Upper lobe of left lung (tissue), 6 donors: ENCODE data around the gene MXI1. TPM values are rescaled to one million over a fixed set of nuclear protein-coding genes. Genes with fewer than 3 reads are reported as not detected.

Experiments
- ATAC-seq, 2 donors: fragments of 200-7000 bp; cut with Tn5 transposase; one replicate each; pipeline ENCODE4 v1.9.1; 2022; ENCODE audit warnings: mild to moderate bottlenecking in 2 of 2, moderate library complexity in 2 of 2; ENCODE audit not compliant: low FRiP score in 2 of 2
- DNase-seq, 2 donors: peaks; one replicate each; pipeline ENCODE4 v3.0.0-alpha.2; 2019 to 2020
- H3K27ac ChIP-seq, 4 donors: fragments of 200-600 bp; sonication (generic); one replicate each; pipeline ENCODE4 v1.5.1; 2016 to 2019
- H3K27me3 ChIP-seq, 4 donors: fragments of 200-600 bp; sonication (generic); one replicate each; pipeline ENCODE4 v1.5.1; 2017 to 2019
- H3K36me3 ChIP-seq, 4 donors: fragments of 200-600 bp; sonication (generic); one replicate each; pipeline ENCODE4 v1.5.1; 2016 to 2019
- H3K4me1 ChIP-seq, 4 donors: fragments of 200-600 bp; sonication (generic); one replicate each; pipeline ENCODE4 v1.5.1; 2018 to 2019
- H3K4me3 ChIP-seq, 4 donors: fragments of 200-600 bp; sonication (generic); one replicate each; pipeline ENCODE4 v1.5.1; 2017 to 2019; ENCODE audit warnings: mild to moderate bottlenecking in 2 of 4, moderate library complexity in 1 of 4
- H3K9me3 ChIP-seq, 4 donors: fragments of 200-600 bp; sonication (generic); one replicate each; pipeline ENCODE4 v1.5.1; 2018 to 2019
- CTCF ChIP-seq, 6 experiments: fragments of 450-650 bp in 4 of 6; fragments of 200-600 bp in 2 of 6; sonication (generic) in 2 of 6; IDR thresholded peaks; one replicate each; pipeline ENCODE4 v1.5.1; 2016 to 2019; ENCODE audit warnings: antibody characterized with exemption in 6 of 6
- EP300 ChIP-seq, 4 donors: sonication (generic); formaldehyde crosslinking; IDR thresholded peaks; one replicate each; pipeline ENCODE4 v1.5.1; 2017; ENCODE audit warnings: antibody characterized with exemption in 4 of 4, control low read depth in 2 of 4
- POLR2A ChIP-seq, 4 donors: fragments of 450-650 bp; IDR thresholded peaks; one replicate each; pipeline ENCODE4 v1.5.1; 2016 to 2017; ENCODE audit warnings: antibody characterized with exemption in 4 of 4, mild to moderate bottlenecking in 2 of 4
- POLR2AphosphoS5 ChIP-seq, 2 donors: sonication (generic); formaldehyde crosslinking; IDR thresholded peaks; one replicate each; pipeline ENCODE4 v1.5.1; 2017; ENCODE audit warnings: antibody characterized with exemption in 2 of 2
- WGBS, 2 donors: methylation state at CpG; one replicate each; pipeline ENCODE4 v1.1.5; 2017 to 2018; 5-methylcytosine and 5-hydroxymethylcytosine counted together
- total RNA-seq, 6 donors: library from RNA; depleted of rRNA in 4 of 6; stranded (reverse); fragments of >200 nt in 4 of 6; gene quantifications; one replicate each; pipeline versions ENCODE4 v1.1.0 to v1.2.1, GENCODE V29; 2016 to 2021
- donor health status: DM: no; HTN: no; CAD: no; lungs with moderate emphysema.
- donor health status: DM: no; HTN: yes; CAD: no; lungs with severe emphysema.

The MXI1 gene
- total RNA-seq, 6 donors from 2014 or later: 27.7 to 90.1 (median 45.2) TPM

GRCh38 chr10:110168601-110169481 lies 38.6 kb upstream of the MXI1 start:
- no peak overlapping the region for H3K27ac ChIP-seq
- H3K4me1 ChIP-seq: peaks cover 10 to 18% (median 13%) of the 10 kb centered on the region in 4 donors
- no peaks in the 10 kb centered on the region for H3K36me3 ChIP-seq
- no peak overlapping the region for H3K4me3 ChIP-seq
- TF ChIP-seq POLR2A (IDR thresholded peaks at IDR 0.05): no peak
- no peak for TF ChIP-seq EP300 (IDR thresholded peaks at IDR 0.05)
- no peak for TF ChIP-seq POLR2AphosphoS5 (IDR thresholded peaks at IDR 0.05)
- no peak for TF ChIP-seq CTCF (IDR thresholded peaks at IDR 0.05)
- H3K9me3 ChIP-seq: no peaks in the 10 kb centered on the region
- DNase-seq (no peak), ATAC-seq (peak in 1 of 2 donors; percentile 36)
- WGBS, 2 donors: 13 to 14% methylated on average over 8 to 10 of the region's 10 CpGs
- H3K27me3 ChIP-seq: peaks cover 0 to 6% (median 0%) of the 10 kb centered on the region in 4 donors

GRCh38 chr10:110169586-110169985 lies 37.8 kb upstream of the MXI1 start:
- TF ChIP-seq POLR2AphosphoS5 (IDR thresholded peaks at IDR 0.05) (no peak), EP300 (IDR thresholded peaks at IDR 0.05) (no peak), POLR2A (IDR thresholded peaks at IDR 0.05) (no peak)
- no peaks in the 10 kb centered on the region for H3K9me3 ChIP-seq
- H3K36me3 ChIP-seq: no peaks in the 10 kb centered on the region
- peaks cover 10 to 18% (median 13%) of the 10 kb centered on the region in 4 donors for H3K4me1 ChIP-seq
- no peak overlapping the region for H3K4me3 ChIP-seq
- 46 to 50% methylated on average over 1 of the region's 1 CpG for WGBS, 2 donors
- no peak overlapping the region for H3K27ac ChIP-seq
- DNase-seq: no peak
- H3K27me3 ChIP-seq: peaks cover 0 to 6% (median 0%) of the 10 kb centered on the region in 4 donors
- ATAC-seq: no peak

DNA sequence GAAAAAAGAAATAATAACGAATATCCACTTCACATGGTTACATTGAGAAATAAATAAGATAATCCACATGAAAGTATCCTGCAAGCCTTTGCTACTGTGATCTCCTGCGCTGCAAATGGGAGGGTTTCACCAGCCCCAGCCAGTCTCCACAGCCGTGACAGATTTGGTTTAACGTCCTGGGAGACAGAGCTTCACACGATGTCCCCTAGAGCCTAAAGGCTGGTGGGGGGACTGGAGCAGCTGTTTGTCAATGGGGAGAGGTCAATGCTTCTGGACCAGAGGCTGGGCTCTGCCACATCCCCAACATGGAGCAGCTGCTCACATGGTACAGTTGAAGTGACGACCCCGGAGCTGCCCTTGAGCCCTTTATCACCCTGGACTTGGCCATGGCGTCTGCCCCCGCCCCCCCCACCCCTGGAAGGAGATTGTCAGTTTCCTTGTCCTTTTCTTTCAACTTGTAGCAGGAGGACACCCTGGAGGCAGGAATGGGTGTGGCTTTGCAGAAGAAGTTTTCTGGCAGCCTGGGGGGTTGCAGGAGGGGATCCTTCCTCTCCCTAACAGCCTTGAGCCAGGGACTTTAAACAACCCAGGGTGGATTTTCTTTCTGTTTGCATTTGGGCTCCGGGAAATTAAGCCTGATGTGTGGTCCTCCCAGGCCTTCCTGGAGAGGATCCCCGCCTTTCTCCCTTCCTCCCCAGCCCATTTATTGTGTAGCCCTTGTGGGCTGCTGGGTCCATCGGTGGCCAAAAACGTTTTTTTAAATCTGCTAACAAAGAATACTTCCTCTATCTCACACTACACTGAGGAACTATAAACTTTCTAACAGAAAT lies 37.0 kb upstream of the MXI1 start:
- TF ChIP-seq EP300 (IDR thresholded peaks at IDR 0.05): no peak
- no peak for TF ChIP-seq POLR2AphosphoS5 (IDR thresholded peaks at IDR 0.05)
- TF ChIP-seq CTCF (IDR thresholded peaks at IDR 0.05): no peak
- no peak for TF ChIP-seq POLR2A (IDR thresholded peaks at IDR 0.05)

DNA sequence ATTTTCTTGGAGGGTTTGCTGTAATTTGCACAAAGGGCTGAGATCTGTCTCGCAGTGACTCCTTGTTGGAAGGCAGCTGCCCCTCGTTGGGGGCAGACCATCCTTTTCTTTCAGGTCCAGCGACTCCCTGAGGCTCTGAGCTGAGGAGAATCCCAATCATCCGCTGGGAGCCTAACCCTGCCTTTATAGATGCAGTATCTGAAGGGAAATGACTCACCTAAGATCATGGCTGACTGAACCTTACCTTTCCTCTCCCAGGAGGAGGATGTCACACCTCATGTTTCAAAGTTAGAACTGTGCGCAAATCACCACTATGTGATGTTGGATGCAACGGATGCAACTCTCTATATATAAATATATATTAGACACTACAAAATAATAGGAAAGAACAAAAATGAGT lies 36.4 kb upstream of the MXI1 start:
- no peak for ATAC-seq
- WGBS, 2 donors: 48 to 54% methylated on average over 6 of the region's 6 CpGs
- no peaks in the 10 kb centered on the region for H3K36me3 ChIP-seq
- no peaks in the 10 kb centered on the region for H3K9me3 ChIP-seq
- no peak for DNase-seq
- peaks cover 0 to 6% (median 0%) of the 10 kb centered on the region in 4 donors for H3K27me3 ChIP-seq
- no peak overlapping the region for H3K4me3 ChIP-seq
- H3K27ac ChIP-seq: peak overlapping the region in 1 of 4 donors; percentile 38
- TF ChIP-seq CTCF (IDR thresholded peaks at IDR 0.05) (no peak), EP300 (IDR thresholded peaks at IDR 0.05) (no peak), POLR2A (IDR thresholded peaks at IDR 0.05) (no peak), POLR2AphosphoS5 (IDR thresholded peaks at IDR 0.05) (no peak)
- H3K4me1 ChIP-seq: peaks cover 10 to 18% (median 13%) of the 10 kb centered on the region in 4 donors

More for the DNA sequence above, 37.0 kb upstream of the MXI1 start:
- Histone ChIP-seq H3K27me3 (peaks cover 0 to 6% (median 0%) of the 10 kb centered on the region in 4 donors), H3K36me3 (no peaks in the 10 kb centered on the region), H3K4me1 (peaks cover 10 to 18% (median 13%) of the 10 kb centered on the region in 4 donors), H3K9me3 (no peaks in the 10 kb centered on the region), H3K4me3 (peak overlapping the region in 1 of 4 donors; percentile 6), H3K27ac (peak overlapping the region in 1 of 4 donors; percentile 38)
- WGBS, 2 donors: 5 to 10% methylated on average over 12 to 13 of the region's 13 CpGs
- DNase-seq (no peak), ATAC-seq (peak in 1 of 2 donors; percentile 21)

DNA sequence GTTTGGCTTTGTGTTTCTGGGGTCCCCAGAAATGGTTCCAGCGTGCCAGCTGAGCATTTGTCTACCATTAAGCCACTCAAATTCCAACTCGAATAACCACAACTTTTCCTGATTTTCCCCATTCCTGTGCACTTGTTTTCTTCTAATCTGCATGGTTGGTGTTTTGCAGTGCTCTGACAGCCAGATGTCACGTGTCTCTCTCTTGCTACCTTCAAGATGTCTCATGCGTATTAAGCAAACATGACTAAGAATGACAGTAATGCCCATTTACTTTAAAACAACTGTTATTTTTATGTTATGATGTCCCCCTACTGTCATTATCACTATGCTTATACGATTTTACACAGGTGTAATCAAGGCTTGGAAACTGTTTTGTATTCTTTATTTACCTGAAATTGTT lies 35.2 kb upstream of the MXI1 start:
- no peak for DNase-seq
- H3K9me3 ChIP-seq: no peaks in the 10 kb centered on the region
- 77 to 82% methylated on average over 5 of the region's 5 CpGs for WGBS, 2 donors
- H3K36me3 ChIP-seq: no peaks in the 10 kb centered on the region
- peaks cover 12 to 23% (median 13%) of the 10 kb centered on the region in 4 donors for H3K4me1 ChIP-seq
- H3K27ac ChIP-seq: no peak overlapping the region
- peaks cover 0 to 6% (median 0%) of the 10 kb centered on the region in 4 donors for H3K27me3 ChIP-seq
- no peak for ATAC-seq
- TF ChIP-seq CTCF (IDR thresholded peaks at IDR 0.05): no peak
- no peak for TF ChIP-seq POLR2AphosphoS5 (IDR thresholded peaks at IDR 0.05)
- TF ChIP-seq POLR2A (IDR thresholded peaks at IDR 0.05): no peak
- no peak for TF ChIP-seq EP300 (IDR thresholded peaks at IDR 0.05)
- H3K4me3 ChIP-seq: no peak overlapping the region
